VCaP (cell line): ENCODE data around the gene MED22.
A peak's percentile ranks its signal among the peaks of the same experiment; 100 is the strongest.
"Not testable (repeated sequence)": the region's sequence is repeated elsewhere in the genome, so short reads cannot be mapped to it uniquely, and the experiment has no call there.

Source experiments
- H3K27ac ChIP-seq: fragments of 450-650 bp; 2 replicates; pipeline ENCODE4 v1.5.1; 2017
- CTCF ChIP-seq: fragments of 450-650 bp; conservative IDR thresholded peaks from 2 replicates; pipeline ENCODE4 v1.5.1; 2017; ENCODE audit warnings: mild to moderate bottlenecking, moderate library complexity

MED22 gene

GRCh38 chr9:133333566-133333965 is 14.4 kb downstream of the MED22 start:
- no peak overlapping the region for H3K27ac ChIP-seq
- TF ChIP-seq CTCF, result no peak

- no peak overlapping the region for H3K27ac ChIP-seq
- no peak for TF ChIP-seq CTCF
Observed at GRCh38 chr9:133333011-133333410, 14.9 kb downstream of the MED22 start.

- no peak overlapping the region for H3K27ac ChIP-seq
- no peak for TF ChIP-seq CTCF
Observed at GRCh38 chr9:133332381-133332730, 15.6 kb downstream of the MED22 start.

- no peak for TF ChIP-seq CTCF
- no peak overlapping the region for H3K27ac ChIP-seq
Observed at GRCh38 chr9:133331641-133332380, 16.1 kb downstream of the MED22 start.

- H3K27ac ChIP-seq, result no peak overlapping the region
- no peak for TF ChIP-seq CTCF
Observed at GRCh38 chr9:133331221-133331620, 16.7 kb downstream of the MED22 start.

GRCh38 chr9:133329306-133330156 is 18.4 kb downstream of the MED22 start:
- H3K27ac ChIP-seq, result not testable (repeated sequence)
- TF ChIP-seq CTCF, result peak; percentile 89

GRCh38 chr9:133327834-133328484 is 20.0 kb downstream of the MED22 start:
- TF ChIP-seq CTCF, result no peak
- no peak overlapping the region for H3K27ac ChIP-seq

- H3K27ac ChIP-seq, result not testable (repeated sequence)
Observed at GRCh38 chr9:133327021-133327420, 20.9 kb downstream of the MED22 start.
